ENCODE results near the gene TSTD1.

- TF ChIP-seq EZH2phosphoT487 (IDR thresholded peaks at IDR 0.05; ENCODE audit: insufficient read depth, low read depth) (no peak), EZH2 (IDR thresholded peaks at IDR 0.05; ENCODE audit: insufficient read depth, poor library complexity, severe bottlenecking) (no peak)
Observed at GRCh38 chr1:161082996-161083747, 44.4 kb upstream of the TSTD1 start.
